ENCODE results near the gene BSND. TPM values are rescaled to one million over a fixed set of nuclear protein-coding genes. Genes with fewer than 3 reads are reported as not detected.

Gene BSND
- total RNA-seq, 2 donors from 2014 or later, result 0.13 to 0.20 TPM

DNA sequence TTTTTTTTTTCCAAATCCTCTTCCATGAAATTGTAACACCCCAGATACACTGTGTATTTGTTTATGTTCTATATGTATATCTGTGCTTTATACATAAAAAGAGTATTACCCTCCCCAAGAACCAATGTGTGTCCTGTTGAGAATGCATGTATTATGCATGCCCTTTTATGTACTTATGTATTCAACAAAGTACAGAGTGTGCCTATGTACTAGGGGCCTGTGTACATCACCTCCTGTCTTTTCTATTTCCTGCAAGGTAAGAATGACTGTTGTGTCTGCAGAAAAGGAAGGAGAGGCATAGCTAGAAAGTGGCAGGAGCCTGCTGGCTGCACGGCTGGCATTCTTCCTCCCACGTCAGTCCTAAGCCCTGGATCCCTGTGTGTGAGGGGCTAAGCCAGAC is 11.3 kb upstream of the BSND start:
- Mint-ChIP-seq H3K4me1 (peaks cover 2% of the 10 kb centered on the region), H3K27me3 (ENCODE audit: insufficient read depth) (peaks cover 9% of the 10 kb centered on the region), H3K9me3 (no peaks in the 10 kb centered on the region), H3K27ac (no peak overlapping the region), H3K4me3 (no peak overlapping the region), H3K36me3 (ENCODE audit: low read depth) (no peaks in the 10 kb centered on the region)
- H3K27ac ChIP-seq (ENCODE audit: low read depth, low read length), result no peak overlapping the region
- H3K36me3 ChIP-seq (ENCODE audit: control insufficient read depth, insufficient read depth, low read length), result no peaks in the 10 kb centered on the region
- DNase-seq, result no peak
- whole genome bisulfite sequencing, 2 experiments (ENCODE audit: insufficient coverage in 1 of 2, insufficient read length in 1 of 2), result 75% methylated on average over 2 of the region's 2 CpGs; no CpG with 5 or more reads in 1 of the 2 experiments
- H3K27me3 ChIP-seq (ENCODE audit: control insufficient read depth, insufficient read depth, low read length, poor library complexity, severe bottlenecking), result peaks cover under 1% of the 10 kb centered on the region
- no peaks in the 10 kb centered on the region for H3K9me3 ChIP-seq (ENCODE audit: control insufficient read depth, low read length)
- H3K9ac ChIP-seq (ENCODE audit: extremely low read depth, low read length, poor library complexity, severe bottlenecking), result no peak overlapping the region
- H3K4me1 ChIP-seq (ENCODE audit: control insufficient read depth, insufficient read depth, low read length), result no peaks in the 10 kb centered on the region
- H3K4me3 ChIP-seq (ENCODE audit: low read length), result no peak overlapping the region
- no peak for TF ChIP-seq CTCF (conservative IDR thresholded peaks at IDR 0.05)

GRCh38 chr1:54987919-54988705 is 10.6 kb upstream of the BSND start:
- Mint-ChIP-seq H3K4me3 (no peak overlapping the region), H3K9me3 (no peaks in the 10 kb centered on the region), H3K27ac (no peak overlapping the region), H3K27me3 (ENCODE audit: insufficient read depth) (peaks cover 7% of the 10 kb centered on the region), H3K4me1 (no peaks in the 10 kb centered on the region), H3K36me3 (ENCODE audit: low read depth) (no peaks in the 10 kb centered on the region)
- H3K9me3 ChIP-seq (ENCODE audit: control insufficient read depth, low read length), result no peaks in the 10 kb centered on the region
- H3K4me3 ChIP-seq (ENCODE audit: low read length), result no peak overlapping the region
- DNase-seq, result no peak
- H3K36me3 ChIP-seq (ENCODE audit: control insufficient read depth, insufficient read depth, low read length), result no peaks in the 10 kb centered on the region
- TF ChIP-seq CTCF (conservative IDR thresholded peaks at IDR 0.05), result no peak
- no peaks in the 10 kb centered on the region for H3K4me1 ChIP-seq (ENCODE audit: control insufficient read depth, insufficient read depth, low read length)
- 89 to 96% methylated on average over 8 of the region's 8 CpGs for WGBS, 2 experiments (ENCODE audit: insufficient coverage in 1 of 2, insufficient read length in 1 of 2)
- no peaks in the 10 kb centered on the region for H3K27me3 ChIP-seq (ENCODE audit: control insufficient read depth, insufficient read depth, low read length, poor library complexity, severe bottlenecking)
- H3K9ac ChIP-seq (ENCODE audit: extremely low read depth, low read length, poor library complexity, severe bottlenecking), result no peak overlapping the region
- no peak overlapping the region for H3K27ac ChIP-seq (ENCODE audit: low read depth, low read length)

- H3K4me3 Mint-ChIP-seq, result no peak overlapping the region
Observed at GRCh38 chr1:54988975-54989374, 9.8 kb upstream of the BSND start.

More at GRCh38 chr1:54988975-54989374, 9.8 kb upstream of the BSND start:
- WGBS, 2 experiments (ENCODE audit: insufficient coverage in 1 of 2, insufficient read length in 1 of 2), result 94 to 100% methylated on average over 3 to 4 of the region's 4 CpGs
- Mint-ChIP-seq H3K9me3 (no peaks in the 10 kb centered on the region), H3K27me3 (ENCODE audit: insufficient read depth) (peaks cover 2% of the 10 kb centered on the region), H3K27ac (no peak overlapping the region), H3K36me3 (ENCODE audit: low read depth) (no peaks in the 10 kb centered on the region), H3K4me1 (peaks cover under 1% of the 10 kb centered on the region)
- no peaks in the 10 kb centered on the region for H3K9me3 ChIP-seq (ENCODE audit: control insufficient read depth, low read length)
- no peak overlapping the region for H3K9ac ChIP-seq (ENCODE audit: extremely low read depth, low read length, poor library complexity, severe bottlenecking)
- H3K27ac ChIP-seq (ENCODE audit: low read depth, low read length), result no peak overlapping the region
- H3K4me1 ChIP-seq (ENCODE audit: control insufficient read depth, insufficient read depth, low read length), result no peaks in the 10 kb centered on the region
- H3K4me3 ChIP-seq (ENCODE audit: low read length), result no peak overlapping the region
- no peaks in the 10 kb centered on the region for H3K27me3 ChIP-seq (ENCODE audit: control insufficient read depth, insufficient read depth, low read length, poor library complexity, severe bottlenecking)
- TF ChIP-seq CTCF (conservative IDR thresholded peaks at IDR 0.05), result no peak
- no peaks in the 10 kb centered on the region for H3K36me3 ChIP-seq (ENCODE audit: control insufficient read depth, insufficient read depth, low read length)
- DNase-seq, result no peak
